GM18873 (cell line): ENCODE measurements around the gene UPK3A.

Experiments
- ATAC-seq: cut with Tn5 transposase; IDR thresholded peaks from one replicate; pipeline ENCODE4 v1.9.1; 2021; ENCODE audit warnings: mild to moderate bottlenecking, moderate library complexity, moderate number of reproducible peaks; ENCODE audit not compliant: unreplicated experiment, low FRiP score

Gene UPK3A

GRCh38 chr22:45308391-45308956 lies 23.7 kb downstream of the UPK3A start:
- ATAC-seq, result no peak

- ATAC-seq, result peak; percentile 2
Observed at GRCh38 chr22:45308957-45309421, 24.2 kb downstream of the UPK3A start.

- ATAC-seq, result peak; percentile 59
Observed at GRCh38 chr22:45309422-45310227, 24.9 kb downstream of the UPK3A start, which contains the start of gene FAM118A. Gene FAM118A (plus strand): TSS chr22:45309934. CDS start chr22:45322380, 12,446 bp downstream.

DNA sequence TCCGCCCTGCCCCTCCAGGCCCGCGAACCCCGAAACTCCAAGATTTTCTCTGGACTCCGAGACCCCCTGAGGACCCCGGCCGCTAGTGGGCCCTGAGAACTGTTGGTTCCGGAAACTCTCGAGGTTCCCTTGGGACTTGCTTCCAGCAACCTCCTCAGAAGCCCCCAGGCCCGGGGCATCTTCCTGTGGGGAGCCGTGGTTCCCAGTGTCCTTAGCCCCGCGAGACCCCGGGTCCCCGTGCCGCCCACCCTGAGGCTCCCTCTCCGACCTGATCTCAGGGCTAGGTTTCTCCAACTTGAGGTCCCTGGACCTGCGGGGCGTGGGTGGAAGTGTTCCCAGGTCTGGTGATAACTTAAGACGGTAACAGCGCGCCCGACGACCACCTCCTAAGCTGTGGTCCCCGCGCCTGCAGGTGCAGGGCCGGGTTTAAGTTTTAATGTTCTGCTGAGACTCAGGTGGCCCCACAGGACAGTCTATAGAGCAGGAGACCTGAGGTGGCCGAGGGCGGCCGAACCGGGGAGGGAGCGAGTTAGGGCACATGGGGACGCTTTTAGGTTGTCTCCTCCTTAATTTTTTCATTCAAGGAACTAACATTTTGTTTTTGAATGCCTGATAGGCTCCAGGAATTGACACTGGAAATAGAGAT lies 25.7 kb downstream of the UPK3A start:
- ATAC-seq, result no peak

DNA sequence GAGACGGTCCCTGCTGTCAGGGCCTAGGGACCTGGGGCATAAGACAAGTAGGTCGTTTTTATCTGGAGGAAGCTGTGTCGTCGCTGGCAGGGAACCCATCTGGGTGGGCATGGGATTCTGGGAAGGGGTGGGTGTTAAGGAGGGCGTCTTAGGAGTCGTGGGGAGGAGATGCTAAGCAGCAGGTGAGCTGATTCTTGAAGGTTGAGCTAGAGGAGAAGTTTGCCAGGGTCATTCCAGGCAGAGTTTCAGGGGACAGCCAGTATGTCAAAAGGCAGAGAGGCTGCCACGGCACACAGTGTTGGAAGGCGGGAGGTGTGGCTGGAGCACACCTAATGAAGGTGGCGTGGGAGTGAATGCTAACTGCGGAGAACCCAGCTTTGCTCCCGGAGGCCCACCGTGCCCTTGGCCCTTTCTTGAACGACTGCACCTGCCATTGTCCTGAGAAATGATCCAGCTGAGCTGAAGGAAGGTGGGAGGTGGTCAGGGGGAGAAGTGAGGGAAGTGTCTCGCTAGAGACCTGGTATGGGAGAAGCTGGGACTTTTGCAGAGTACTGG lies 26.3 kb downstream of the UPK3A start:
- no peak for ATAC-seq

- no peak for ATAC-seq
Observed at GRCh38 chr22:45312415-45312814, 27.7 kb downstream of the UPK3A start.

DNA sequence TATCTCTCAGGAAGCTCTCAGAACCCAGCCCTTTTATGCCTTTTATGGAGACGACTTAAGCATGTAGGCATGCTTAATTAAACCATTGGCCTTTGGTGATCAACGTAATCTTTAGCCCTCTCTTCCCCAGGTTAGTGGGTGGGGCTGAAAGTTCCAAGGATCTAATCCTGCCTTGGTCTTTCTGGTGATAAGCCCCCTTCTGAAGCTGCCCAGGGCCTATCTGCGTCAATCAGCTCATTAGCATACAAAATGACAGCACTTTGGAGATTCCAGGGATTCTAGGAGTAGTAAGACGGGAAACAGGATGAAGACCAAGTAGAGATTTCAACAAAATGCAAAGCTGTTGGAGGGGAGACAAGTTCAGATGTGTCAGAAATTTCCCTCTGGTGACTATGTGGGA lies 28.1 kb downstream of the UPK3A start:
- no peak for ATAC-seq

- ATAC-seq, result no peak
Observed at GRCh38 chr22:45314054-45314721, 29.4 kb downstream of the UPK3A start.

- ATAC-seq, result no peak
Observed at GRCh38 chr22:45314786-45315185, 30.0 kb downstream of the UPK3A start.

DNA sequence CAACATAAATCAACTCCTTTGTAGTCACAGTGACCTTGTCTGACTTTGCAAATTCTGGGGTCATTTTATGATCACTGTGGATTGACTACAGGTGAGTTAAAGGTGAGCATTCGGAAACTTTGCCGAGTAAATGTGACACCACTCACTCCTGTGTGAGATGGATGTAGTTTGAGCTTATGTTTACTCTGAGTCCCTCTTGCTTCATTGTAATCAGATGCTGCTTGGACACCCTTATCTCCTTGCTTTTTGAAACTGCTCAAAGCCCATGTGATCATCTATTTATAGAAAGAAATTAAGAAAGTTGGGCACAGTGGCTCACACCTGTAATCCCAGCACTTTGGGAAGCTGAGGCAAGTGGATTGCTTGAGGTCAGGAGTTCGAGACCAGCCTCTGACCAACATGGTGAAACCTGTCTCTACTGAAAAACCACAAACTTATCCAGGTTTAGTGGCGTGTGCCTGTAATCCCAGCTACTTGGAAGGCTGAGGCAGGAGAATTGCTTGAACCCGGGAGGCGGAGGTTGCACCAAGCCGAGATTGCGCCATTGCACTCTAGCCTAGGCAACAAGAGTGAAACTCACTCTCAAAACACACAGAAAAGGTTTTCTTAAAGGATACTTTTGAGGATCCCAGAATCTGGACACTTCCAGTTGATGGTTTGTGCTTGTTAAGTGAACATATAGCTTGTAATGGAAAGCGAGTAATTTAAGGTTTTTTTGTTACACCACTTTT lies 32.2 kb downstream of the UPK3A start:
- ATAC-seq, result no peak

DNA sequence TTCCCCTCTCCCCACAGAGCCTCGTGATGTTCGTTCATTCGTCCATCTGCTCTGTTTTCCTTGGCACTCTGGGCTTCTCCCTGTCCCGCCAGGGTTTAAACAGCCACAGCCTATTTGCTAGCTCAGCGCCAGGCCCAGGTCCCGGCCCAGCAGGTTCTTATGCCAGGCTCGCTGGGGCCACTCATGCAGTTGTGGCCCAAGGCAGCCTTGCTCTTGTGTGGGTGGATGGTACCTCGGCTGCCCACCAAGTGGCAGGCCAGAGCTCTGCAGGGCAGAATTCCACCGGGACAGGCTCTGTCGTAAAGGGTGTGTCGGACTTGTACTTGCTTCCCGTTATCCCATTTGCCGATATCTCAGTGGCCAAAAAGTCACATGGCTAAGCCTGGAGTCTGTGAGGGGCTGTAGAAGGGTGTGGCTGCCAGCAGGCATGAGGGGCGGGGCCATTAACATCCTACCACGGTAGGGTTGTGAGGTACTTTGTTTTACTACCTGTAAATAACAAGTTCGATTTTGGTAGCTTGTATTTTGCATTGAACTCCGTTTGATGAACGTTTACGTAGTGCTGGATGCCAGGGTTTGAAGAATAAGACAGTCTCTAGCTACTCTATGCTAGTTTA lies 32.9 kb downstream of the UPK3A start:
- no peak for ATAC-seq

DNA sequence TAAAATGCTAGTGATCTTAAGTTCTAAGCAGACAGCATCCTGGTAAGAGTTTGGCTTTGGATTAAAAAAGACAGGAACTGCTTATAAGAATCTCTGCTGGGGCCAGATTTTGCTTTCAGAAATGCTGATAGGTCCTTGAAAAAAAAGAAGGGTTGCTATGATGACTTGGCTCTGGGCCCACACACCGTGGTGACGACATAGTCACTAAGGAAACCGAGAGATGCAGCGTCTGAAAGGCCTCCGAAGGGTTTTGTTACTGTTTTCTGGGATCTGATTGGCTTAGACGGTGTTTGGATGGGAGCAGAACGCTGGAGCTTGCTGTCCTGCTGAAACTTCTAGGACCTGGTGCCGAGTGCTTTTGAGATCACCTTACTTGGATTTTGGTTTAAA lies 33.4 kb downstream of the UPK3A start:
- ATAC-seq, result no peak

- ATAC-seq, result no peak
Observed at GRCh38 chr22:45318558-45319323, 34.0 kb downstream of the UPK3A start.

- ATAC-seq, result no peak
Observed at GRCh38 chr22:45319324-45319685, 34.6 kb downstream of the UPK3A start.

GRCh38 chr22:45320357-45320976 lies 35.7 kb downstream of the UPK3A start:
- ATAC-seq, result no peak

DNA sequence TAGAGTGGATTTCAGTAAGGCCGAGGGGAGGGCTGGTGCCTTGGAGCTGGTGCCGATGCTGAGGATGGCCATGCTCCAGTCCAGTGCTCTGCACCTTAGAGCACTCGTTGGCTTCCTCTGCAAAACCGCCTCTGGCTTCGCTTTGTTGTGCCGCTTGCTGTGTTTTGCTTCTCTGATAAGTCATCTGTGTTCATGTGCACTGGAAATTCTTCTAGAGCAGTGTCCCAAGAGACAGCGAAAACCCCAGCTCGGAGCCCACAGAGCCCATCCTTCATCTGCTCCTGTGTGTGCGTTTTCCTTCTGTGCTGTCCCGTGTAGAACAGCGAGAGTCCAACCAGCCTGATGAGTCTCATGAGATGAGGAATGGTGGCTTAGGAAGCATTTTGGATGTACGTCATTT lies 37.1 kb downstream of the UPK3A start:
- no peak for ATAC-seq

- no peak for ATAC-seq
Observed at GRCh38 chr22:45322873-45323525, 38.2 kb downstream of the UPK3A start.

DNA sequence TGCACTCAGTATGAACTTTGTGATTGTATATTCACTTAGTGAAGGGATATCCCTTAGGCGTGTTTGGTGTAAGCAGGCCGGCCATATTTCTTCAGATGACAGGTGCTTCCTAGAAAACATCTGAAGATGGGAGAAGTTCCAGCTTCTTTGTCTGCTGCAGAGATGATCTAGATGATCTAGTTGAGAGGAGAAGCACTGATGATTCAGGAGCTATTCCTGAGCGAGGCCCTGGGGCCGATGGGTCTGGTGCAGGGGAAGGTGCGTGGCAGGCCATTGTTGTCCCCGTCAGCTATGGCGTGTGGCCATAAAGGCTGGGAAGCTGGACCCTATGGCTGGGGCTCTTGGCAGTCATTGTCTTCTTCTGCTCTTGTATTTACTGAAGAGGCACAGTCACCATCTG lies 38.9 kb downstream of the UPK3A start:
- no peak for ATAC-seq
